ENCODE results near the gene SLC29A1. TPM values are rescaled to one million over a fixed set of nuclear protein-coding genes. Genes with fewer than 3 reads are reported as not detected.

SLC29A1 gene
- total RNA-seq, 6 experiments from 2014 or later, result 14.9 to 29.9 (median 26.8) TPM

- H3K9me3 Mint-ChIP-seq, result no peaks in the 10 kb centered on the region
- TF ChIP-seq, protein P1, sequence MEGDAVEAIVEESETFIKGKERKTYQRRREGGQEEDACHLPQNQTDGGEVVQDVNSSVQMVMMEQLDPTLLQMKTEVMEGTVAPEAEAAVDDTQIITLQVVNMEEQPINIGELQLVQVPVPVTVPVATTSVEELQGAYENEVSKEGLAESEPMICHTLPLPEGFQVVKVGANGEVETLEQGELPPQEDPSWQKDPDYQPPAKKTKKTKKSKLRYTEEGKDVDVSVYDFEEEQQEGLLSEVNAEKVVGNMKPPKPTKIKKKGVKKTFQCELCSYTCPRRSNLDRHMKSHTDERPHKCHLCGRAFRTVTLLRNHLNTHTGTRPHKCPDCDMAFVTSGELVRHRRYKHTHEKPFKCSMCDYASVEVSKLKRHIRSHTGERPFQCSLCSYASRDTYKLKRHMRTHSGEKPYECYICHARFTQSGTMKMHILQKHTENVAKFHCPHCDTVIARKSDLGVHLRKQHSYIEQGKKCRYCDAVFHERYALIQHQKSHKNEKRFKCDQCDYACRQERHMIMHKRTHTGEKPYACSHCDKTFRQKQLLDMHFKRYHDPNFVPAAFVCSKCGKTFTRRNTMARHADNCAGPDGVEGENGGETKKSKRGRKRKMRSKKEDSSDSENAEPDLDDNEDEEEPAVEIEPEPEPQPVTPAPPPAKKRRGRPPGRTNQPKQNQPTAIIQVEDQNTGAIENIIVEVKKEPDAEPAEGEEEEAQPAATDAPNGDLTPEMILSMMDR (IDR thresholded peaks at IDR 0.05), result no peak
- no peak overlapping the region for H3K4me3 Mint-ChIP-seq
- H3K27me3 Mint-ChIP-seq (ENCODE audit: insufficient read depth), result peaks cover 6% of the 10 kb centered on the region
- no peaks in the 10 kb centered on the region for H3K36me3 Mint-ChIP-seq (ENCODE audit: low read depth)
- H3K4me1 Mint-ChIP-seq (ENCODE audit: low read depth), result peaks cover 6% of the 10 kb centered on the region; the same call in 1 of the 2 replicates
- no peak for DNase-seq
- no peak overlapping the region for H3K27ac Mint-ChIP-seq
Observed at GRCh38 chr6:44198684-44199083, 24.7 kb upstream of the SLC29A1 start.

DNA sequence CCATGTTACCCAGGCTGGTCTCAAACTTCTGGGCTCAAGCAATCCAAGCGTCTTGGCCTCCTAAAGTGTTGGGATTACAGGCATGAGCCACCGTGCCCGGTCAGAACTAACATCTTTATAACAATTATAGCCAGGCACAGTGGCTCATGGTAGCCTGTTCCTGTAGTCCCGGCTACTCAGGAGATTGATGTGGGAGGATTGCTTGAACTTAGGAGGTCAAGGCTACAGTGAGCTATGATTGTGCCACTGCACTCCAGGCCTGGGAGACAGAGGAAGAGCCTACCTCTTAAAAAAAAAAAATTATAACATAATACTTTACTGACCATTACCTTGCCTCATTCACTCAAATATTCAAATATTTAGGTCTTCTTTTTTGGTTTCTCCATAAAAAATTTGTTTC is 23.5 kb upstream of the SLC29A1 start:
- peaks cover 11% of the 10 kb centered on the region for H3K27me3 Mint-ChIP-seq (ENCODE audit: insufficient read depth)
- H3K36me3 Mint-ChIP-seq (ENCODE audit: low read depth), result no peaks in the 10 kb centered on the region
- TF ChIP-seq, protein P1 (IDR thresholded peaks at IDR 0.05), result no peak
- DNase-seq, result no peak
- no peaks in the 10 kb centered on the region for H3K9me3 Mint-ChIP-seq
- no peak overlapping the region for H3K27ac Mint-ChIP-seq
- H3K4me3 Mint-ChIP-seq, result no peak overlapping the region
- H3K4me1 Mint-ChIP-seq (ENCODE audit: low read depth), result peaks cover 6% of the 10 kb centered on the region; the same call in 1 of the 2 replicates

DNA sequence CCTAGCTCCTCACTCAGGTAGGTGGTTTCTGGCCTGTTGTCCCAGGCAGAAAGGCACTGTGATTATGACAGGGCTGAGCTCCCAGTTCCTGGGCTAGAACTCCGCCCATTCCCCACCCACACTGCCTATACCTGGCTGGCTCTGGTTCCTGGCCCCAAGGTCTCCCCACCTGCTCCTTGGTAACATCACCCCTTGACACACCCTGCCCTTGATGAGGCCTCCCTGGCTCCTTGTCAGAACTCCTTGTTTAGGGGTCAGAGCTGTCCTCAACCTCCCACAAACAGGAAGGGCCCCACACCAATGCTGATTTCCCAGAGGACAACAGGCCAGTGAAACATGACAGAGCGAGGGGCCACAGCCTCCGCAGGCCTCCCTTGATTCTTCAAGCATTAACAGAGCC is 22.2 kb upstream of the SLC29A1 start:
- Mint-ChIP-seq H3K9me3 (no peaks in the 10 kb centered on the region), H3K27ac (no peak overlapping the region), H3K4me3 (no peak overlapping the region), H3K4me1 (ENCODE audit: low read depth) (peaks cover 6% of the 10 kb centered on the region; the same call in 1 of the 2 replicates), H3K27me3 (ENCODE audit: insufficient read depth) (peaks cover 8% of the 10 kb centered on the region), H3K36me3 (ENCODE audit: low read depth) (no peaks in the 10 kb centered on the region)
- DNase-seq, result no peak
- TF ChIP-seq, protein P1 (IDR thresholded peaks at IDR 0.05), result no peak

DNA sequence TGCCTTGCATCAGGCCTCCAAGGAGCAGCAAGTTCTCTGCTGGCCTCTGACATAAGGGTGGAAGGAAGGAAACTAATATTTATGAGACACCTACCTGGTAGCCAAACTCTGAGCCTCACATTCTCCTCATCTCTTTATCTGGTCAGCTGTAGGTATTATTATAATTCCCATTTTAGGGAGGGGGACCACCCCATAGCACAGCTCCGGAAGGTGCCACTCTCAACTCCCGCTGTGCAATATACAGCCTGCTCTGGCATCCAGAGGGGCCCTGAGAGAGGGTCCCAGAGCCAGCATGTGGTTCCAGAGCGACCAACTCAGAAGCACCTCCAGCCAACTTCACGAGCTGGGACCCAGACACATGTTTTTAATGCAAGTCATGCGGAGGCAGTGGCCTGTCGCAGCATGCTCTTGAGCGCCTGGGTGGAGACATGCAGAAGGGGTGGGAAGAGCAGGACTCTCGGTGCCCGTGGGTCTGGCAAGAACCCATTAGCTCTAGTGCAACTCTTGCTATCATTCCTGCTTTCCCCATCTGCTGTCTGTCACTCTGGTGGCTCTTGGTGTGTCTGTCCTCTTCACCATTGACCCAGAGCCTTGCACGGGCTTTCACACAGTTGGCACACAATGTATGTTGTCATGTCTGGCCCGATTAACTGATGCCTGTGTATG is 21.6 kb upstream of the SLC29A1 start:
- H3K9me3 Mint-ChIP-seq, result no peaks in the 10 kb centered on the region
- no peak overlapping the region for H3K27ac Mint-ChIP-seq
- TF ChIP-seq, protein P1 (IDR thresholded peaks at IDR 0.05), result no peak

DNA sequence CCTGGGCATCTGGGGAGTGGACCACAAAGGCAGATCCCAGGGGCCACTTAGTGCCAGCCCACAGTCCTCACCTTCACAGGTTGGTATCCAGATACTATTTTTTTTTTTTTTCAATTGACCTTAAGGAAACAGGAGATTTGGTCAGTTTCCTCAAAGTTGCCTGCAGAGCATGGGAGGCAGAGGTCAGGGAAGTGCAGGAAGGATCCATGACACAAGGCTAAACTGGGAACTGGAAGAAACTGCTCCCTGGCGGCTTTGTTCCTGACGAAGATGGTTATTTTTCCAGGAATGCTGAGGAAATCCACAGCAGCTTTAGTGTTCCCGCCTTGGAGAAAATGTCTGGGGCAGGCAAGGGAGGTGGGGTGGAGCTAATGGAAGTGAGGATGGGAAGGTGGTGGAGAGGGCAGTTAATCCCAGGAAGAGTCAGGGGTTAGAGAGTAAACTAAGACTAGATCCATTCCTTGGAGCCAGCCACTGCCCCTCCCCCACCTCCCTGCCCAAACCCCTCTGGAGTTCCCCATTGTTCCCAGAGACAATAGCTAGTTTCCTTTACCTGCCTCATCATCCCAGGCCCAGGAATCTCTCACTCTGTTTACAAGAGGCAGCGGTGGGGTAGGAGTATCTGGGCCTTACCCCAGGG is 20.9 kb upstream of the SLC29A1 start:
- Mint-ChIP-seq H3K36me3 (ENCODE audit: low read depth) (no peaks in the 10 kb centered on the region), H3K4me3 (no peak overlapping the region), H3K27ac (no peak overlapping the region), H3K27me3 (ENCODE audit: insufficient read depth) (peaks cover 17% of the 10 kb centered on the region), H3K9me3 (no peaks in the 10 kb centered on the region), H3K4me1 (ENCODE audit: low read depth) (peaks cover 6% of the 10 kb centered on the region; the same call in 1 of the 2 replicates)
- TF ChIP-seq, protein P1 (IDR thresholded peaks at IDR 0.05), result no peak
- no peak for DNase-seq

More for the DNA sequence above, 21.6 kb upstream of the SLC29A1 start:
- DNase-seq, result no peak
- Mint-ChIP-seq H3K4me1 (ENCODE audit: low read depth) (peaks cover 6% of the 10 kb centered on the region; the same call in 1 of the 2 replicates), H3K36me3 (ENCODE audit: low read depth) (no peaks in the 10 kb centered on the region), H3K4me3 (no peak overlapping the region), H3K27me3 (ENCODE audit: insufficient read depth) (peaks cover 14% of the 10 kb centered on the region)
